Measurements from ENCODE around the gene ZNF514.

- TF ChIP-seq GABPA (IDR thresholded peaks at IDR 0.05; ENCODE audit: low read depth) = no peak
- TF ChIP-seq ZNF384 (IDR thresholded peaks at IDR 0.05; ENCODE audit: borderline replicate concordance, low read depth, low read length) = no peak
- no peak for TF ChIP-seq SMC3 (IDR thresholded peaks at IDR 0.05; ENCODE audit: borderline replicate concordance, low read length)
- no peak for TF ChIP-seq NFYA (IDR thresholded peaks at IDR 0.05; ENCODE audit: borderline replicate concordance, low read depth, low read length)
- no peak for TF ChIP-seq USF2 (IDR thresholded peaks at IDR 0.05; ENCODE audit: borderline replicate concordance, low read depth, low read length)
- no peak for TF ChIP-seq TCF7 (IDR thresholded peaks at IDR 0.05; ENCODE audit: borderline replicate concordance)
These were observed 19.8 kb upstream of the ZNF514 start for GRCh38 chr2:95179451-95179850.
